Glutamatergic neuron (in vitro differentiated cells): ENCODE data around the gene LSM14B. TPM values are rescaled to one million over a fixed set of nuclear protein-coding genes. Genes with fewer than 3 reads are reported as not detected.

Source experiments
- DNase-seq: peaks from one replicate; pipeline ENCODE4 v3.0.0; 2022
- H3K27ac Mint-ChIP-seq: one replicate; pipeline ENCODE4 v1.8.0; 2020; ENCODE audit warnings: mild to moderate bottlenecking, mixed read lengths, inconsistent platforms; ENCODE audit not compliant: unreplicated experiment
- H3K27me3 Mint-ChIP-seq: one replicate; pipeline ENCODE4 v1.8.0; 2020; ENCODE audit warnings: mild to moderate bottlenecking, moderate library complexity, mixed read lengths, inconsistent platforms; ENCODE audit not compliant: unreplicated experiment
- H3K36me3 Mint-ChIP-seq: one replicate; pipeline ENCODE4 v1.8.0; 2020; ENCODE audit warnings: mild to moderate bottlenecking, mixed read lengths, inconsistent platforms; ENCODE audit not compliant: unreplicated experiment
- H3K4me1 Mint-ChIP-seq: one replicate; pipeline ENCODE4 v1.8.0; 2020; ENCODE audit warnings: mild to moderate bottlenecking, low read depth, mixed read lengths, inconsistent platforms; ENCODE audit not compliant: unreplicated experiment
- H3K4me3 Mint-ChIP-seq: one replicate; pipeline ENCODE4 v1.8.0; 2020; ENCODE audit warnings: mild to moderate bottlenecking, mixed read lengths, inconsistent platforms; ENCODE audit not compliant: unreplicated experiment
- H3K9me3 Mint-ChIP-seq: one replicate; pipeline ENCODE4 v1.8.0; 2020; ENCODE audit warnings: mild to moderate bottlenecking, moderate library complexity, mixed read lengths, inconsistent platforms; ENCODE audit not compliant: unreplicated experiment
- total RNA-seq: library from RNA; stranded (reverse); fragmentation: NEBNext Ultra II Directional; extraction: Animal tissue kit (Norgen Biotek cat#: 25700); gene quantifications from one replicate; pipeline ENCODE4 v1.2.1, GENCODE V29; 2021; ENCODE audit not compliant: unreplicated experiment
- TF ChIP-seq, protein P1 (sequence below): fragments of 200-600 bp; sonication (generic); IDR thresholded peaks from one replicate; pipeline ENCODE4 v1.5.0; 2021; ENCODE audit not compliant: partially characterized antibody, unreplicated experiment

The LSM14B gene
- total RNA-seq, 1 donor from 2014 or later, result 73.6 TPM

DNA sequence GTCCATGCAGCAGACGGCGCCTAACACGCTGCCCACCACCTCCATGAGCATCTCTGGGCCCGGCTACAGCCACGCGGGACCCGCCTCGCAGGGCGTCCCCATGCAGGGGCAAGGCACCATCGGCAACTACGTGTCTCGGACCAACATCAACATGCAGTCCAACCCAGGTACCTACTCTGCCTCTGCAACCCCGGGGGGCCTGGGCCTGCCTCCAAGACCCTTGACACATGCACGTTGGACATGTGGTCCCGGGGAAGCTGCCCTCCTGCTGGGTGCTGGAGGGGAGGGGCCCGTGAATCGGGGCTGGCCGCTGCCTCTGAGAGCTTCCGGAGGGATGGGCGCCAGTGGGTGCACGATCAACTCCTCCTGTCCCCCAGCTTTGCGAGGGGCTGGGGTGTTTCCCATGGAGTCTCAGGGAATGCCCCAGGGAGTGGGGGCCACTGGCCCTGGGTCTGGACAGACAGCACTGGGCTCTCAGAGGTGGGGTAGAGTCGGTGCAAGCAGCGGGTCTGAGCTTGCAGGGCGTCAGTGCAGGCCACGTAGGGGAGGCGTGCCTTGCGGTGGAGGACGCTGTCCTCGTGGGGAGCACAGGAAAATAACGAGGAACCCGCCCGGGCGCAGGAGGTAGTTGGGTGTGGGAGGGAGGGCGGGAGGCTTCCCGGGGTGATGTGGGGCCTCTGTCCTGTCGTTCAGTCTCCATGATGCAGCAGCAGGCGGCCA is 40.6 kb downstream of the LSM14B start:
- Mint-ChIP-seq H3K27me3 (peaks cover 9% of the 10 kb centered on the region), H3K36me3 (no peaks in the 10 kb centered on the region), H3K27ac (no peak overlapping the region), H3K4me1 (peaks cover 13% of the 10 kb centered on the region), H3K9me3 (peaks cover 7% of the 10 kb centered on the region), H3K4me3 (no peak overlapping the region)
- TF ChIP-seq, protein P1, sequence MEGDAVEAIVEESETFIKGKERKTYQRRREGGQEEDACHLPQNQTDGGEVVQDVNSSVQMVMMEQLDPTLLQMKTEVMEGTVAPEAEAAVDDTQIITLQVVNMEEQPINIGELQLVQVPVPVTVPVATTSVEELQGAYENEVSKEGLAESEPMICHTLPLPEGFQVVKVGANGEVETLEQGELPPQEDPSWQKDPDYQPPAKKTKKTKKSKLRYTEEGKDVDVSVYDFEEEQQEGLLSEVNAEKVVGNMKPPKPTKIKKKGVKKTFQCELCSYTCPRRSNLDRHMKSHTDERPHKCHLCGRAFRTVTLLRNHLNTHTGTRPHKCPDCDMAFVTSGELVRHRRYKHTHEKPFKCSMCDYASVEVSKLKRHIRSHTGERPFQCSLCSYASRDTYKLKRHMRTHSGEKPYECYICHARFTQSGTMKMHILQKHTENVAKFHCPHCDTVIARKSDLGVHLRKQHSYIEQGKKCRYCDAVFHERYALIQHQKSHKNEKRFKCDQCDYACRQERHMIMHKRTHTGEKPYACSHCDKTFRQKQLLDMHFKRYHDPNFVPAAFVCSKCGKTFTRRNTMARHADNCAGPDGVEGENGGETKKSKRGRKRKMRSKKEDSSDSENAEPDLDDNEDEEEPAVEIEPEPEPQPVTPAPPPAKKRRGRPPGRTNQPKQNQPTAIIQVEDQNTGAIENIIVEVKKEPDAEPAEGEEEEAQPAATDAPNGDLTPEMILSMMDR, result no peak
- DNase-seq, result no peak

DNA sequence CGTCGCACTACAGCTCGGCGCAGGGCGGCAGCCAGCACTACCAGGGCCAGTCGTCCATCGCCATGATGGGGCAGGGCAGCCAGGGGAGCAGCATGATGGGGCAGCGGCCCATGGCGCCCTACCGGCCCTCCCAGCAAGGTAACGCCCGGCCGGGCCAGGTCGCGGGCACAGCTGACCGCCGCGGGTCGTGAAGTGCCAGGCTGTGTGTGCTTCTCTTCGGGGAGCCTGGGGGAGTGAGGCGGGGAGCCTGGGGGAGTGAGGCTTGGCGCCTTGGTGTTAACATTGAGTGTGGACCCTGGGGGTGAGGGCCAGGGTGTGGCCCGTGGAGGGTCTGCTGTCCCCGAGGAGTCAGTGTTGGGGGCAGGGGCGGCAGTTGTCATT is 41.2 kb downstream of the LSM14B start:
- no peak for DNase-seq
- H3K4me3 Mint-ChIP-seq, result no peak overlapping the region
- no peak overlapping the region for H3K27ac Mint-ChIP-seq
- H3K9me3 Mint-ChIP-seq, result peaks cover 6% of the 10 kb centered on the region
- no peaks in the 10 kb centered on the region for H3K36me3 Mint-ChIP-seq
- TF ChIP-seq, protein P1, result no peak
- H3K4me1 Mint-ChIP-seq, result peaks cover 9% of the 10 kb centered on the region
- H3K27me3 Mint-ChIP-seq, result peaks cover 9% of the 10 kb centered on the region

DNA sequence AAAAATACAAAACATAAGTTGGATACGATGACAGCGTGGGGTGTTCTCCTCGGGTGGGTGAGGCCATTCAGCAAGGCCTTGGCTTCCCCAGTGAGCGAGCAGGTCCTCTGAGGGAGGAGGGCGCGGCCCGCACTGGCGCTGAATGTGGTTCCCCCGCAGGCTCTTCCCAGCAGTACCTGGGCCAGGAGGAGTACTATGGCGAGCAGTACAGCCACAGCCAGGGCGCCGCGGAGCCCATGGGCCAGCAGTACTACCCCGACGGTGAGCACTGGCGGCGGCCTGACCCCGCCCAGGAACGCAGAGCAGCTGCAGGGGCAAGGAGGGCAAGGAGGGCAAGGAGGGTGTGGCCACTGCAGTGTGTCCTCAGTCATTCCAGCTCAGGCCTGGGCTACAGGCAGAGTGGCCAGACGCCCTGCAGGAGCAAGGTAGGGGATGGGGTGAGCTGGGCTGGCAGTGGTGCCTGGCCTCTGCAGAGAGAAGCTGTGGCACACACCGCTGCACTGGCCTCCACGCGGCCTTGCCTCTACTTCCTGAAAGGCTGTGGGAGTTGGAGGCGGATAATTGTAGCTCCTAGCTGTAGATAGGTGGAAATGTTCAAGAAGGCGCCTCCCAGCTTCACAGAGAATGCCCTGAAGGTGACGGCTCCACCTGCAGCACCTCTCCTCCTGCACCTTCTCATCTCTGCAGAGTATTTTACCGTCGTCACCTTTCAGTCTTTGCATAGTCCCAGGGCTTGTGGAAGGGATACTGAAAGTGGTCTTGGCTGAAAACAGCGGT is 41.9 kb downstream of the LSM14B start:
- Mint-ChIP-seq H3K4me3 (no peak overlapping the region), H3K4me1 (peaks cover 6% of the 10 kb centered on the region), H3K27me3 (peaks cover 9% of the 10 kb centered on the region), H3K9me3 (peaks cover 4% of the 10 kb centered on the region), H3K36me3 (no peaks in the 10 kb centered on the region), H3K27ac (no peak overlapping the region)
- no peak for DNase-seq
- TF ChIP-seq, protein P1, result no peak

DNA sequence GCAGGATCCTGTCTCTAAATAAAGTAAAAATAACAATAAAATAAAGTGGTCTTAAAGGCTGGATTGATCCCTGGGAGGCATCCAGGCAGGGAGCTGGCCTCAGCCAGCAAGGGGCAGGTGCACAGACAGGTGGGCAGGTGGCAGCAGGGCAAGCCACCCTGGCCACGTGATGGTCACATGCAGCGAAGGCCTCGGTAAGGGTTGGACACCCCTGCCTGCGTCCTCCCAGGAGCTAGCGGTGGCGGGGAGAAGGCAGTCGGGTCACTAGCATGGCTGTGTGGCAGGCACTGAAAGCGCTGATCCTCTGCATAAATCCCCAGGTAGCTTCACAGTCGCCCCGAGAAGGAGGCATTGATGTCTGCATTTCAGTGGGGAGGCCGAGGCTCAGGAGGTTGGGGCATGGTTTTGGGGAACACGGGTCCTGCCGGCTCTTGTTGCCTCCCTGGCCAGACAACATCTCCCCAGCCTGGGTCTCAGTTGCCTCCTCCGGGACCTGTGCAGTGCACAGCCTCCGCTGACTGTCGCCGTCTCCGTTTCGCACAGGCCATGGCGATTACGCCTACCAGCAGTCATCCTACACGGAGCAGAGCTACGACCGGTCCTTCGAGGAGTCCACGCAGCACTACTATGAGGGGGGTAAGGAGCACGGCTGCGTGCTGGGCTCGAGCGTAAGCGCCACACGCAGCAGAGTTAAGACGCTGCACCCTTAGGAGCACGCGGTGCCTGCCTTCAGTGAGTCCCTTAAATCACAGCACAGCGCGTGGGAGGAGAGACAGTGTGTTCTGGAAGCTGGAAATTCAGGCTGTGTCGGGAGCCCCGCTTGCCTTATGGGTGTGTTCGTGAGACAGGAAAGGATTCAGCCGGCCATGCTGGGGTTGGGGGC is 42.8 kb downstream of the LSM14B start:
- H3K4me3 Mint-ChIP-seq, result peak overlapping the region; percentile 25
- H3K9me3 Mint-ChIP-seq, result peaks cover 8% of the 10 kb centered on the region
- no peak for DNase-seq
- TF ChIP-seq, protein P1, result no peak
- H3K27me3 Mint-ChIP-seq, result peaks cover 9% of the 10 kb centered on the region
- H3K36me3 Mint-ChIP-seq, result no peaks in the 10 kb centered on the region
- H3K4me1 Mint-ChIP-seq, result peaks cover 3% of the 10 kb centered on the region
- peak overlapping the region; percentile 73 for H3K27ac Mint-ChIP-seq
